Fibroblast of the conjunctiva (primary cell): ENCODE results near the gene SERINC1.
"Not testable (repeated sequence)": the region's sequence is repeated elsewhere in the genome, so short reads cannot be mapped to it uniquely, and the experiment has no call there.

Experiments used
- DNase-seq: peaks from one replicate; pipeline ENCODE4 v3.0.0-alpha.2; 2010; ENCODE audit warnings: low read depth

The SERINC1 gene

GRCh38 chr6:122471107-122472021, at the start of gene SERINC1:
Gene SERINC1 (minus strand): TSS chr6:122471807. CDS start chr6:122471737, 70 bp downstream.
- peak; percentile 93 for DNase-seq

DNA sequence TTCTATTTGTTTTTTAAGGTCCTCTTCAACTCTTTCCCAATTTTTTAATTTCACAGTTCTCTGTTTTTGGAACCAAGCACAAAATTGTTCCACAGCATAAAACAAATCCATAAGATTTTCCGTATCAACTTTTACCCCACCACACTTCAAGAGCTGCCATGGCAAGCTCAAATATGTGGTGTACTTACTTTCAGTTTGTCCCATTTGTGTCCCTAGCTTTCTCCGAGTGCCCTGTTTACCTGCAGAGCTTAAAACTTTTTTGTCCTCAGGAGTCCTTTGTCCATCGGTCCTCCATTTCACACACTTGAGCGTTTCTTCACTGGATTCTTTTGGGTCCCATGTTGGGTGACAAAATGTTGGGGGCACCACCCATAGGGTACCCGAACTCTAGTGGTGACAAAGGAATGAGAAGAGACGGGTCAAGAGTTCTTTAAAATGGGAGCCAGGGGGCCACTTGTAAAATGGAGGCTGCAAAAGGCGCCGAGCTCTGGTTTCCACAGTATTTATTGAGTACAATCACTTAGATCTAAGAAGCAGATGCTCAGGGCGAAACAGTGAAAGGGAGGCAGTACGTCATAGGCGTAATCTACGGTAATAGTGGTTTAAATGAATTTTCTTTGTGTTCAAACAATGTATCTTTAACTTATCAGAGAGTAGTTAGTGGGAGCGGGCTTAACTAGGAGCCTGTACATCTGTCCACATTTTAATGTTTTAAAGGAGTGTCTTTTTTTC, 39.8 kb upstream of the SERINC1 start:
- DNase-seq, result no peak

GRCh38 chr6:122505170-122505569, 33.6 kb upstream of the SERINC1 start:
- not testable (repeated sequence) for DNase-seq

GRCh38 chr6:122501475-122501874, 29.9 kb upstream of the SERINC1 start:
- DNase-seq, result no peak

DNA sequence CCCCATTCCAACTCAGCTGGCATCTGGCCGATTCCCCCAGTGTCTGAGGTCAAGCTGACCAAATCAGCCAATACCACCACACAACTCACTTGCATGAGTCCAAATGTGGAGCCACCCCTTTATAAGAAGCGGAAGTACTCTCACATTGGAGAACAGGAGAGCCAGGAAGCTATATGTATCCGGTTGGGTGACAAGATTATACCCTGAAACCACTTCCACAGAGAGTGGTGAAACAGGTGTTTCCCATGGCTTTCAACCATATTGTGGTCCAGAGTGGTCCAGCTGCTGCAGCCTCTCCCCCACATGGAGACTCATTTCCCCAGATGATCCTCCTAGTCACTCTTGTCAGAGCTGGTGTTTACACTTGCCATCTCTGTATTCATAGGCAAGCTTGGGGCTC, 24.0 kb upstream of the SERINC1 start:
- no peak for DNase-seq

DNA sequence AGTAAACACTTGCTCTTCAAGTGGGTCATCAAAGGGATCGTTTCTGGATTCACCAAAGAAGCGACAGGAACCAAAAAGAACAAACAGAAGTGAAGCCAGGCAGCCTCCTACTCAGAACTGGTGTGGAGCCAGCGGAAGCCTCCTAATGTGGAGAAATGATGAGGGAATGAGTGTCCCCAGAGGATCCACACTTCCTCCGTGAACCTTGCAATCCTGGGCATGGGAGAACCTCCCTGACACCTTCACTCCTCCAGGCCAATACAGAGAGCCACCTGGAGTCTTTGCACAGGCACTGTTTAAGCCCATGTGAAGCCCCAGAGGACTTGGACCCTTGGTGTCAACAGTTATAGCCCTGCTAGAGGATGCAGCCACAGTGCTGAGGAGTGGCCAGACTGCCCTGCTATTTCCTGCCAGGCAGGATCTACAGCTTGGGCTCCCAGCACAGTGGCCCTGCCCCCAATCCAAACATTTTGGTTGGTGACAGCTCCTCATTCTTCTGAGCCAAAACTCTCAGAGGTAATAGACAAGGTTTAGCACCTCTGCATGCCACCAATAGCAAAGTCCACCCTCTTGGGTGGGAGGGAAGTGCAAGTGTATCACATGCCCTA, 23.2 kb upstream of the SERINC1 start:
- no peak for DNase-seq

DNA sequence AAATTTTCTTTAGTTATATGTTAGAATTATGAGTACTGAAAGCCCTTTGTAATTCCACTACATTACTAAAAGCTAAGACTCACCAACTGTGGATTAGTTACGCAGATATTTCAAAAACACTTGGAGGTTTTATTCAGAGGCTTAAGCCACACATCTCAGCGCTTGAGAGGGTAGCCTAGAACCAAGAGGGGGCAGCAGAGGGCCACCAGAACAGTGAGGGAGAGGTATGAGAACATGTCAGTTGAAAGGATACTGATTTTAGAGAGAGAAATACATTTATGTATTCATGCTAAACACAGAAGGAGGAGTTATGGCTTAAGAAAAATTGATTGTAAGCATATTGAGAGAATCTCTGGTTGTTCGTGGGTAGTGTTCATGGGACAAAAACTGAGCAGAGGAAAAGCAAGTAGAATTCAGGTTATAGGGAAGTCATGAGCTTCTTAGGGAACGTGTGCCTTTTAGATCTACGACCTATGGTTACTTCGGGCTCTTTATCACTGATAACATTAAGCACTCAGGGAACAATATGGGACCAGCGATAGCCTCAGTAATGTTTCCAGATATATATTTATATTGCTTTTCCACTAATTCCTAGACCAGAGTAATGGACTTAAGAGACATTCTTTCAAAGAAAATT, 20.4 kb upstream of the SERINC1 start:
- DNase-seq, result peak; percentile 47

GRCh38 chr6:122490607-122491006, 19.0 kb upstream of the SERINC1 start:
- no peak for DNase-seq

GRCh38 chr6:122484760-122485159, 13.2 kb upstream of the SERINC1 start:
- DNase-seq, result no peak

GRCh38 chr6:122482750-122483080, 11.1 kb upstream of the SERINC1 start:
- DNase-seq, result no peak

DNA sequence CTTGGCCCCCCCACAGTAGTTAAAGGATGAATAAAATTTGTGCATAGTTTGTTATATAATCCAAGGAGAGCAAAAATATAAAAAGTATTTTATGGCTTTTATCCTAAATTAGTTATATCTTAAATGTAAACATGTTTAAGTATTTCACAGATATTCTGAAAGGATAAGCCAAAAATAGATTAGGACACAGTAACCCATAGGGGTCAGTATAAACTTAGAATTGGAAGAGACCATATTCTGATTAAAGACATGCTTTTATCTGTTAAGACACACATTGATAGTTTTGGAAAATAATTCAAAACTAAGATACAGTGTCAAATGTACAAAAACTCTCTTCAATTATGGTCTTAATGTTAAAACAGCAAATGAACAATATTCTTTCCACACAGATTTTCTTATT, 4.5 kb upstream of the SERINC1 start:
- DNase-seq, result no peak

DNA sequence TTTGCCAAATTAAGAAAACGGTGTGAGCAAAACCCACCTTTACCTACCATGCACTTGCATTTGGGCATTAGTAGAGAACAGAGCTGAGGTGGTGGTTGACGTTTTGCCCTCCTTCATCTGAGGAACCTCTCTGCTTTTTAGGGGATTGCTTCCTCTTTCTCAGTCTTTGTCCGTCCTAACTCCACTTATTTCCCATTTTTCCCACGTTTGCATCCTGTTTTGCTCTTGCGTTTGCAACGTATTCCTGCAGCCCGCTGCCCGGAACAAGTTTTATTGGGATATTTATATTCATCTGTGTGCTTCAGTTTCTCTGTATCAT, 374 bp upstream of the SERINC1 start:
- no peak for DNase-seq

DNA sequence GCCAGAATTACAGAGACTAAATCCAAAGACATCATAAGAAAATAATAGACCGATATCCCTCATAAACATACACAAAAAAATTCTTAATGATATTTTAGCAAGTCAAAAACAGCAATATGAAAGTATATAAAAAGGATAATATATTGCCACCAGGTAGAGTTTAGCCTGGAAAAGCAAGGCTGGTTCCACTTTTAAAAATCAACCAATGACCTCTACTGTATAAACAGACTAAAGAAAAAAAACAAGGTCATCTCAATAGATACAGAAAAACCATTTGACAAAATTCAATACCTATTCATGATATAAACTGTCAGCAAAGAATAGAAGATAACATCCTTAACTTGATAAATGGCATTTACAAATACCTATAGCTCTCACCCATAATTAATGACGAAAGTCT, 9.7 kb downstream of the SERINC1 start:
- DNase-seq, result no peak

DNA sequence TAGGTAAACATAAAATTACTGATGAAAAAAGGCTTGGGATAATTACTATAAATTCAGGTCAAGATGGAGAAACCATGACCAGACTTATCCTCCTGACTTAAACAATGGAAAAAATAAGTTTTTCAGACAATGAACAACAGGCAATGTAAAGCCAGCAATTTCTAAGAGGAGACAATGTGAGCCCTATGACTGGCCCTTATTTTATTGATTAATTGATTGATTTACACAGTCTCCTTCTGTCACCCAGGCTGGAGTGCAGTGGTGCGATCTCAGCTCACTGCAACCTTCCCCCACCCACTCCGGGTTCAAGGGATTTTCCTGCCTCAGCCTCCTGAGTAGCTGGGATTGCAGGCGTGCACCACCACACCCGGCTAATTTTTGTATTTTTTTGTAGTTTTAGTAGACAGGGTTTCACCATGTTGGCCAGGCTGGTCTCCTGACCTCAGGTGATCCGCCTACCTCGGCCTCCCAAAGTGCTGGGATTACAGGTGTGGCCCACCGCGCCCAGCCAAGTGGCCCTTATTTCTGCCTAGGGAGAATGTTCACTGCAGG, 11.7 kb downstream of the SERINC1 start:
- DNase-seq, result not testable (repeated sequence)

GRCh38 chr6:122459240-122459639, 12.4 kb downstream of the SERINC1 start:
- DNase-seq, result no peak

DNA sequence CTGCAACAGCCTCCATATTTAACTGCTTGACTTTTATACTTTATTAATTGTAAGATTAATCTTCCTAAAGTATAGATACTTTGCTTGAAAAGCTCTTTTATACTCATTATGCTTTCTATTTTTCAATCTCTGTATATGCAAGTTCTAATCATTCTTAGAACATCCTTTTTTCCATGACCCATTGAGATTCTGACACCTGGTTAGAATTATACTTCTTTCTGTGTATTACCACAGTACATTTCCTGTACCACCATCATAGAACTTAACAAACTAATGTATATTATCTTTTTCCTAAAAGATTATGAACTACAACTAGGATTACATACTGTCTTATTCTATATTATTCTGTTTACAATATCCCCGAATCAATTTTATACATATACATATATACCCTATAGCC, 13.5 kb downstream of the SERINC1 start:
- DNase-seq, result no peak

DNA sequence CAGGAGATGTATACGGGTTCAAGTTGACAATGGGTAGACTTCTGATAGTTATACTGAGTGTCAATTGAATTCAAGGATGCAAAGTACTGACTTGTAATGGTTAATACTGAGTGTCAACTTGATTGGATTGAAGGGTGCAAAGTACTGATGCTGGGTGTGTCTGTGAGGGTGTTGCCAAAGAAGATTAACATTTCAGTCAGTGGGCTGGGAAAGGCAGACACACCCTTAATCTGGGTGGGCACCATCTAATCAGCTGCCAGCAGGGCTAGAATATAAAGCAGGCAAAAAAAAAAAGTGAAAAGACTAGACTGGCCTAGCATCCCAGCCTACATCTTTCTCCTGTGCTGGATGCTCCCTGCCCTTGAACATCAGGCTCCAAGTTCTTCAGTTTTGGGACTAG, 16.5 kb downstream of the SERINC1 start:
- DNase-seq, result not testable (repeated sequence)

GRCh38 chr6:122454673-122455072, 16.9 kb downstream of the SERINC1 start:
- no peak for DNase-seq

- DNase-seq, result no peak
Measured at GRCh38 chr6:122452509-122452908, 19.1 kb downstream of the SERINC1 start.

- DNase-seq, result no peak
Measured at GRCh38 chr6:122449069-122449468, 22.5 kb downstream of the SERINC1 start.

- no peak for DNase-seq
Measured at GRCh38 chr6:122445274-122445673, 26.3 kb downstream of the SERINC1 start.

DNA sequence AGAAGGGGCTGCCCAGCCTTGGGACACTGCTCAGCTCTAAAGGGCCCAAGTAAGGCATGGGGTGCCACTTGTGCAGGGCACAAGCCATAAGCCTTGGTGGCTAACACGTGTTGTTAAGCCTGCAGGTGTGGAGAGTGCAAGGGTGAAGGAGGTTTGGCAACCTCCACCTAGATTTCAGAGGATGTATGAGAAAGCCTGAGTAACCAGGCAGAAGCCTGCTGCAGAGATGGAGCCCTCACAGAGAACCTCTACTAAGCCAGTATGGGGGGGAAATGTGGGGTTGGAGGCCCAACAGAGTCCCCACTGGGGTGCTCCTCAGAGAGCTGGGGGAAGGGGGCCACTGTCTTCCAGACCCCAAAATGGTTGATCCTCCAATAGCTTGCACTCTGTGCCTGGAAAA, 32.6 kb downstream of the SERINC1 start:
- DNase-seq, result no peak
